Head of caudate nucleus (tissue), 42 donors: ENCODE results near the gene TMCO4.

Experiments used
- DNase-seq, 42 donors: peaks; one replicate each; pipeline versions ENCODE4 v3.0.0 to v3.0.0-alpha.2; 2020 to 2021; ENCODE audit warnings: mixed read lengths in 7 of 42
- intact Hi-C: fragments of 100-400 bp; cut with DNase I; formaldehyde crosslinking; loops from one replicate; pipeline ENCODE4 v1.15.0; 2022

Gene TMCO4

DNA sequence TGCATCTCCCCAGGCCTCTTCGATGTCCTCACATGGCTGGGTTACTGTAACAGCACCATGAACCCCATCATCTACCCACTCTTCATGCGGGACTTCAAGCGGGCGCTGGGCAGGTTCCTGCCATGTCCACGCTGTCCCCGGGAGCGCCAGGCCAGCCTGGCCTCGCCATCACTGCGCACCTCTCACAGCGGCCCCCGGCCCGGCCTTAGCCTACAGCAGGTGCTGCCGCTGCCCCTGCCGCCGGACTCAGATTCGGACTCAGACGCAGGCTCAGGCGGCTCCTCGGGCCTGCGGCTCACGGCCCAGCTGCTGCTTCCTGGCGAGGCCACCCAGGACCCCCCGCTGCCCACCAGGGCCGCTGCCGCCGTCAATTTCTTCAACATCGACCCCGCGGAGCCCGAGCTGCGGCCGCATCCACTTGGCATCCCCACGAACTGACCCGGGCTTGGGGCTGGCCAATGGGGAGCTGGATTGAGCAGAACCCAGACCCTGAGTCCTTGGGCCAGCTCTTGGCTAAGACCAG lies 120.7 kb downstream of the TMCO4 start:
- no peak for DNase-seq
- intact Hi-C loops, result no loop called here

DNA sequence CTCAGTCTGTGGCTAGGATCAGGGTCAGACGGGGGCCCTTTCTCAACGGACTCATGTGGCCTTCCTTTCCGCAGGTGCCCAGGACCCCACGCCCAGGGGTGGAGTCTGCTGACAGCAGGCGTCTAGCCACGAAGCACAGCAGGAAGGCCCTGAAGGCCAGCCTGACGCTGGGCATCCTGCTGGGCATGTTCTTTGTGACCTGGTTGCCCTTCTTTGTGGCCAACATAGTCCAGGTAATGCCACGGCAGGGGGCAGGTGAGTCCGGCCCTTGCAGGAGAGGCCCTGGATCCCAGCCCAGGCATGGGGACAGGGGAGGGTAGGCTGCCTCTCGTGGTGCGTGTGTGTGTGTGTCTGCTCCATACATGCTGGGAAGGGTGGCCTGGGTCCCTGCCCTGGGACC lies 121.2 kb downstream of the TMCO4 start:
- DNase-seq, result no peak
- intact Hi-C loops, result no loop called here

DNA sequence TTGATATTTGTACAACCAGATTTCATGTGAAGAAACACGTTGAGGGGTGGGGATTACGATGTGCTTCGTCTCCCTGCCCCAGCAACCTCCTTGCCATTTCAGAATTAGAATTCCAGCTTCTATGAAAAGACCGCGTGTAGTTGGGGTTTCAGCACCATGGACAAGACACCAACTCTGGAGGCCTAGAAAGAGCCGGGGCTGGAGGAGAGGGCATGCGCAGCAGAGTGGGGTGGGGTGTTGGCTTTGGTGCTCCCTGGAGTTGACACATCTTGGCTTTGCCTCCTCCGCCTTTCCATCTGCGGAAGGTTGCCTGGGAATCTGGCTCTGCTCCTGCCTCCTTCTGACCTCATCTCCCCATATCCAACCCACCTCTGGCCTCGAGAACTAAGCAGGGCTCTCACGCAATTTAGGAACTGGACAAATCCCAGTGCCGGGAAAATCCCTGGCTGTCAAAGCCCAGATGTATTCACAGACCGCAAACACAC lies 123.2 kb downstream of the TMCO4 start:
- intact Hi-C loops, result no loop called here
- peak; percentile 23 to 88 (median 71) for DNase-seq

DNA sequence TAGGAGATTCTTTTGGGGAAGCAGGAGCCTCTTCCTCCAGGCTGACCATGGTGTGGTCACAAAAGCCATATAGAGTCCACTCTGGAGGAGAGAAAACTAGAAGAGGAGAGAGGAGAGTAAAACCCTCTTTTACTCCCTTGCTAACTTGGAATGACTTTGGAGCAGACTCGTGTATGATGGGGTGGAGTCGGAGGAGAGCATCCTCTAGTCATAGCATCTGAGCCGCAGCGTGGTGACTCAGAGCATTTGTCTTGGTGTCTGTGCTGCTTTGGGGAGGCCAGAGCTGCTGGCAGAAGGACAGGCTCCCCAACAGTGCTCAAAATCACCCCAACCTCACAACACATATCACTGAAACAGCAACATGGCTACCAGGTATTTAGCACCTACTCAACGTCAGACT lies 123.9 kb downstream of the TMCO4 start:
- DNase-seq, result peak in 33 of 42 donors; percentile 29 to 87 (median 63)
- intact Hi-C loops, result no loop called here

DNA sequence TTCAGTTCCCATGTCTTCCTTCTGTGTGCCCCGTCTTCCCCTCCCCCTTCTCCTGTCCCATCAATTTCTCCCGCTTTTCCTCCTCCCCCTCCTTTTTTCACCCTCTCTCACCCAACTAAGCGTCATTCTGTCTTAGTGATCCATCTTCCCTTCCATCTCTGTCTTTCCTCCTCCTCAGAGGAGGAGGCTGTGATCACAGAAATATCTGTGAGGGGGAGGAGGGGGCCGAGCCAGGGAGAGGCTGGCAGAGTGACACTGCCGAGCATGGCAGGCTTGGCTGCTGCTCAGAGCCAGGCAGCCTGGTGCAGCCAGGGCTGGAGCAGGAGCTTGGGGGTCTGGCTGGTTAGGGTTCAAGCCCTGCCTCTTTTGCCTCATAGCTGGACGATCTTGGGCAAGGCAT lies 127.5 kb downstream of the TMCO4 start:
- intact Hi-C loops, result no loop called here

DNA sequence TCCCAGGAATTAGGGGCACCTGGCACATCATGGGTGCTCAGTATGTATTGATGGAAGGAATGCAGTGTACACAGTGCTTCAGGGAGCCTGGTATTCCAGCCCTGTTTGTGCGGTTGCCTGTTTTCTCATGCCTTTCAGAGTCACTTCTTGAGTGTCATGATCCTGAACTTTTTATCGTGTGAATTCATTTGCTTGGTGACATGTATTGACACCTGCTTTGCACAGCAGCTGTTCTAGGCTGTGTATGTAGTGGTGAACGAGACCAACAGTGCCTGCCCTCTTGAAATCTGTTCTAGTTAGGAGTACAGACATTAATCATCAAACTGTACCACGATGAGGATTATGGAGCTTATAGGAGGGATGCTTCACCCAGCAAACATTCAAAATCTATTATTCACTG lies 128.9 kb downstream of the TMCO4 start:
- no peak for DNase-seq
- intact Hi-C loops, result loop anchor here (2.0 kb wide), 1 partner anchor 36 kb away; no protein-coding TSS in a partner anchor

More for the DNA sequence above, 127.5 kb downstream of the TMCO4 start:
- DNase-seq, result peak in 39 of 42 donors; percentile 34 to 92 (median 73)

DNA sequence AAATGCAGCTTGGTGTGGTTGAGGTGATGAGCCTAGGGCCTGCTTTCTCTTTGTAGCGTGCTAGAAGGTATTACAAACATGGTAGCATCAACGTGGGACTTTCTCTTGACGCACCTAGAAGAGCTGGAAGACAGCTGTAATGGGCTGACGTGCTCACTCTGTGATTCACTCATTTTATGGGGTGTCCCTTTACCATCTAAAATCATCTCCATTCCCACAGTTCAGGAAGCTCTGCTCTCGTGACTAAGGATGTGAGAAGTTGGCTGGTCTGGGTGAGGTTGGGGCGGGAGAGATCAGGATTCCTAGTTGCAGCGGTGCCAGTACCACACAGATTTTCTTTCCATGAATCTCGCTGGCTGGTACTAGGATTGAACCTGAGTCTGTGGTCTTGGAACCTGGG lies 130.8 kb downstream of the TMCO4 start:
- intact Hi-C loops, result no loop called here
- peak in 2 of 42 donors; percentile 20 to 36 for DNase-seq

DNA sequence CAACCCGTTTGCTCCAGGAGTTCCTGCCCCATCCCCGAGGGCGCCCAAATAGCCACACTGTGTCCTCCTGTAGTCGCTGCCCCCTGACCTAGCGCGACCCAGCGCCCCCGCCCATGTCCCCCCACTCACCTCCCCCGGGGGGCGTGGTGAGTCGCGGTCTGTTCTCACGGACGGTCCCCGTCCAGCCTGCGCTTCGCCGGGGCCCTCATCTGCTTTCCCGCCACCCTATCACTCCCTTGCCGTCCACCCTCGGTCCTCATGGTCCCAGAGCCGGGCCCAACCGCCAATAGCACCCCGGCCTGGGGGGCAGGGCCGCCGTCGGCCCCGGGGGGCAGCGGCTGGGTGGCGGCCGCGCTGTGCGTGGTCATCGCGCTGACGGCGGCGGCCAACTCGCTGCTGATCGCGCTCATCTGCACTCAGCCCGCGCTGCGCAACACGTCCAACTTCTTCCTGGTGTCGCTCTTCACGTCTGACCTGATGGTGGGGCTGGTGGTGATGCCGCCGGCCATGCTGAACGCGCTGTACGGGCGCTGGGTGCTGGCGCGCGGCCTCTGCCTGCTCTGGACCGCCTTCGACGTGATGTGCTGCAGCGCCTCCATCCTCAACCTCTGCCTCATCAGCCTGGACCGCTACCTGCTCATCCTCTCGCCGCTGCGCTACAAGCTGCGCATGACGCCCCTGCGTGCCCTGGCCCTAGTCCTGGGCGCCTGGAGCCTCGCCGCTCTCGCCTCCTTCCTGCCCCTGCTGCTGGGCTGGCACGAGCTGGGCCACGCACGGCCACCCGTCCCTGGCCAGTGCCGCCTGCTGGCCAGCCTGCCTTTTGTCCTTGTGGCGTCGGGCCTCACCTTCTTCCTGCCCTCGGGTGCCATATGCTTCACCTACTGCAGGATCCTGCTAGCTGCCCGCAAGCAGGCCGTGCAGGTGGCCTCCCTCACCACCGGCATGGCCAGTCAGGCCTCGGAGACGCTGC lies 133.9 kb downstream of the TMCO4 start:
- intact Hi-C loops, result no loop called here

DNA sequence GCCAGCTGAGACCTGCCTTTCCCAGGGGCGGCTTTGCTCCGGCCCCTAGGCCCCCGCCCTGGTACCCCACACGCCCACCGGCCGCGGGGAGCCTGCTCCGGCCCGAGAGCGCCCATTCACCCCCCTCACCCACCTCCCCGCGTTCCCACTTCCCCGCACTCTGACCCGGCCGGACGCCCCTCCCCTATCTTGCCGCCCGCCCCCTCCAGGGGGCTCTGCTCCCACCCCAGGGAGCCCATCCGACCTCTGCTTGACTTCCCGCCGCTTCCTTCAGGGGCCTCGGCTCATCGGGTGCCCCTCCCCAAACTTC lies 134.6 kb downstream of the TMCO4 start:
- DNase-seq, result no peak
- intact Hi-C loops, result no loop called here

More for the DNA sequence above, 133.9 kb downstream of the TMCO4 start:
- peak in 2 of 42 donors; percentile 26 to 40 for DNase-seq

DNA sequence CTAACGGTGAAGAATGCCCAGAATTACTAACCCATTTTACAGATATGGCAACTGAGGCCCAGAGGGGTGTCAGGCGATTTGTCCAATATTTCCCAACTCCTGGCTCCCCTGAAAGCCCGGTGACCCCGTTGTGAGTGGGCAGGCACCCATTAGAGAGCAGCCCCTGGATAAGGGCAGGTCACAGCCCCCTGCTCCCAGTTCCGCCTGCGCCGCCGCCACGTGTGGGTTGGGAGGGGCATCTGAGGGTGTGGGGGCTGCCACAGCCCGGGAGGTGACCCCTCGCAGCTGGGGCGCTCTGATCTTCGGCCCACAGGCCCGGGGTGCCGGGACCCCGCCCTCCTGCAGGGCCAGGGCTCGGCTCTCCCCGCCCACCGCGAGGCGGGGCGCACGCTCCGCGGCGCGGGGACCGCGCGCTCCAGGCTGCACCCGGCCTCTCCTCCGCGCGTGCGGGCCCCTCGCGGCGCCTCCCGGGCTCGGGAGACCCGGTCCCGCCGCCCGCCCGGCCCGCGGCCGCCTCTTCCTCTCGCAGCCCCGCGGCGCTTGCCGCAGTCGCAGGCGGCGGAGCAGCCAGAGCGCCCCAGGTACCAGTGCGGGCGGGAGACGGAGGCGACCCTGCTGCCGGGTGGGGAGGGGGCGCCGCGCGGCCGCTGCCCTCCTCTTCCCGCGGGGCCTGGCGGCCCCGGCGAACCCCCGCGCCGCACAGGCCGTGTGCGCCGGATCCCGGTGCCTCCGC lies 135.1 kb downstream of the TMCO4 start, which contains the start of gene HTR6:
HTR6 (plus strand) TSS at position 423 of the 733 bp plus-strand sequence. CDS start 879 bp downstream, outside the sequence.
- intact Hi-C loops, result no loop called here
- peak in 11 of 42 donors; percentile 18 to 68 (median 53) for DNase-seq

DNA sequence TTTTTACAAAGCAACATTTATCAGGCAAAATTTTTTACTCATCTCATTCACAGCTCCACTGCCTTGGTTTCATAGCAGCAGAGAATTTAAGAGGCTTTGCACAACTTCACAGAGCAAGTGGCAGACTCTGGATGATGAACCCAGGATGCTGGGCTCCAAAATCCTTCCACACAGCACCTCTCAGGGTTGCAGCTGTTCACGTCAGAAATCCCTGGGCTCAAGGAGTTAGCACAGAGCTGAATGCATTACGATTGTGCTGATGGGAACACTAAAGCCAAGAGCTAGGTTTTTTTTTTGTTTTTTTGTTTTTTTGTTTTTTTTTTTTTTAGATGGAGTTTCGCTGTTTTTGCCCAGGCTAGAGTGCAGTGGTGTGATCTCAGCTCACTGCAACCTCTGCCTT lies 137.4 kb downstream of the TMCO4 start:
- intact Hi-C loops, result no loop called here
- peak in 1 of 42 donors; percentile 45 for DNase-seq

DNA sequence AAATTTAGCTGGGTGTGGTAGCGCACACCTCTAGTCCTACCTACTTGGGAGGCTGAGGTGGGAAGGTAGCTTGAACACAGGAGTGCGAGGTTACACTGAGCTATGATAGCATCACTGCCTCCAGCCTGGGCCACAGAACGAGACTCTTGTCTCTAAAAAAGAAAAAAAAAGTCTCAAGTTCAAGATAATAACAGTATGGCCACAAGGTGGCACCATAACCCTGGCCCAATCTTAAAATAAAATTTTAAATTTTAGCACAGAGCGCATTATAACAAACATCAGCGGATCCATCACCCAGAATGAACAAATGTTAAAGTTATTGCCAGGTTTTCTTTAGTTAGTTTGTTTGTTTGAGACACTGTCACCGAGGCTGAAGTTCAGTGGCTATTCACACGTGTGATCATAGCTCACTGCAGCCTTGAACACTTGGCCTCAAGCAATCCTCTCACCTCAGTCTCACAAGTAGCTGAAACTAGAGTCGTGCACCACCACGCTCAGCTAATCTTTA lies 137.9 kb downstream of the TMCO4 start:
- intact Hi-C loops, result no loop called here
- peak in 7 of 42 donors; percentile 33 to 77 (median 50) for DNase-seq

DNA sequence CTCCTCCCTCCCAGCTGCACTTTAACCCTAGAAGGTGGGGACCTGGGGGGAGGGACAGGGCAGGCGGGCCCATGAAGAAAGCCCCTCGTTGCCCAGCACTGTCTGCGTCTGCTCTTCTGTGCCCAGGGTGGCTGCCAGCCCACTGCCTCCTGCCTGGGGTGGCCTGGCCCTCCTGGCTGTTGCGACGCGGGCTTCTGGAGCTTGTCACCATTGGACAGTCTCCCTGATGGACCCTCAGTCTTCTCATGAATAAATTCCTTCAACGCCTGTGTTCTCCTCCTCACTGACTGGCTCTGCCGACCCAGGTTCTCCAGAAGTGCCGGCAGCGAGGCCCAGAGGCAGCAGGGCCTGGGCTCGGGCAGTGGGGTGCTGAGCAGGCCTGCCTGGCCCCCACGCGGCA lies 141.5 kb downstream of the TMCO4 start:
- intact Hi-C loops, result loop anchor here (10.0 kb wide), 1 partner anchor 263 kb away; no protein-coding TSS in a partner anchor

DNA sequence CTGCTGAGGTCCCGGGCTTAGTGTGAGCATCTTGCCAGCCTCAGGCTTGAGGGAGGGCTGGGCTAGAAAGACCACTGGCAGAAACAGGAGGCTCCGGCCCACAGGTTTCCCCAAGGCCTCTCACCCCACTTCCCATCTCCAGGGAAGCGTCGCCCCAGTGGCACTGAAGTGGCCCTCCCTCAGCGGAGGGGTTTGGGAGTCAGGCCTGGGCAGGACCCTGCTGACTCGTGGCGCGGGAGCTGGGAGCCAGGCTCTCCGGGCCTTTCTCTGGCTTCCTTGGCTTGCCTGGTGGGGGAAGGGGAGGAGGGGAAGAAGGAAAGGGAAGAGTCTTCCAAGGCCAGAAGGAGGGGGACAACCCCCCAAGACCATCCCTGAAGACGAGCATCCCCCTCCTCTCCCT lies 142.2 kb downstream of the TMCO4 start:
- peak in 1 of 42 donors; percentile 11 for DNase-seq
- intact Hi-C loops, result loop anchor here (10.0 kb wide), 1 partner anchor 263 kb away; no protein-coding TSS in a partner anchor

More for the DNA sequence above, 141.5 kb downstream of the TMCO4 start:
- no peak for DNase-seq

DNA sequence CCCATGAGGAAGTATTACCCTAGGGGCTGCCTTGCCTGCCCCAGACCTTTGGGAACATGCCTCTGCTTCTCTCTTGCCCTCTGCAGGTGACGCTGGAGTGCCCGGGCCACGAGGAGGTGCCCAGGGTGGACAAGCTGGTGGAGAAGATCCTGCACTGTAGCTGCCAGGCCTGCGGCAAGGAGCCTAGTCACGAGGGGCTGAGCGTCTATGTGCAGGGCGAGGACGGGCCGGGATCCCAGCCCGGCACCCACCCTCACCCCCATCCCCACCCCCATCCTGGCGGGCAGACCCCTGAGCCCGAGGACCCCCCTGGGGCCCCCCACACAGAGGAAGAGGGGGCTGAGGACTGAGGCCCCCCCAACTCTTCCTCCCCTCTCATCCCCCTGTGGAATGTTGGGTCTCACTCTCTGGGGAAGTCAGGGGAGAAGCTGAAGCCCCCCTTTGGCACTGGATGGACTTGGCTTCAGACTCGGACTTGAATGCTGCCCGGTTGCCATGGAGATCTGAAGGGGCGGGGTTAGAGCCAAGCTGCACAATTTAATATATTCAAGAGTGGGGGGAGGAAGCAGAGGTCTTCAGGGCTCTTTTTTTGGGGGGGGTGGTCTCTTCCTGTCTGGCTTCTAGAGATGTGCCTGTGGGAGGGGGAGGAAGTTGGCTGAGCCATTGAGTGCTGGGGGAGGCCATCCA lies 142.8 kb downstream of the TMCO4 start:
- intact Hi-C loops, result loop anchor here (10.0 kb wide), 1 partner anchor 262 kb away; no protein-coding TSS in a partner anchor
- no peak for DNase-seq

DNA sequence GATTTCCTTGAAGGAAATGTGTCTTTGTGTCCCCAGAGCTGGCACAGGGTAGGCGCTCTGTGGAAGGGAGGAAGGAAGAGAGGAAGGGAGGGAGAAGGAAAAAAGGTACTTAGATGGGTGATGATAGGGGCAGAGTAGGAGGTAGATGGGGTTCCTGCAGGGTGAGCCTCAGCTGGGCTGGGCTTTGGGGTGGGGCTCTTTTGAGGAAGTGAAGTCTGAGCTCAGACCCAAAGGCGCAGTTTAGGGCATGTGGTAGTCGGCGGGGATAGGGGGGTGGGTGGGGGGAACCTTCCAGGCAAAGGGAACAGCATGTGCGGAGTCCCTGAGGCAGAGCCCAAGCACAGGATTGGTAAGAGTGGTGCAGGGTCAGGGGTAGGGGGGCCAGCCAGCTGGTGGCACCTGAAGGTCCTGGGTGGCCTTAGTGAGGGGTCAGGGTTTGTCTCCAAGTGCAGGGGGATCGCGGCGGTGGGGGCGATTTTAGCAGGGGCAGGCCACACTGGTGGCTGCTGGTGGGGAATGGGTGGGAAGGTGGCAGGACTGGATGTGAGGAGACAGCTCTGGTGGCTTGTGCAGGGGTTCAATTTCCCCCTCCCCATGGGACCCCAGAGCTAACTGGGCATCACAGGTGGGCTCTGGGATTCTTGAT lies 143.5 kb downstream of the TMCO4 start:
- peak in 1 of 42 donors; percentile 15 for DNase-seq
- intact Hi-C loops, result loop anchor here (10.0 kb wide), 1 partner anchor 261 kb away; no protein-coding TSS in a partner anchor

DNA sequence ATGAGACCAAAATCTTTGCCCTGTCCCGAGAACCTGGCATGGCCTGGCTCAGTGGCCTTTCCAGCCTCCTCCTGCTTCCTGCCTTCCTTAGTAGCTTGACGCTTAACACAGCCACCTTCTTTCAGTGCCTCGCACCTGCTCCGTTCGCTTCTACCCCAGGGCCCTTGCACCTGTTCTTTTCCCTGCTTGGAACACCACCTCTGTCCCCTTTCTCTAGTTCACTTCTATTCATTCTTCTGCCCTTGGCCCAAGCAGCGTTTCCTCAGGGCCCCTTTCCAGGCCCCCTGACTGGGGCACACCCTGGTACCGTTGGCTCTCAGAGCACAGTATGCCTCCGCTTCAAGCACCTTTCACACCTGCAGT lies 144.0 kb downstream of the TMCO4 start:
- intact Hi-C loops, result loop anchor here (10.0 kb wide), 1 partner anchor 261 kb away; no protein-coding TSS in a partner anchor
- DNase-seq, result no peak
